ENCODE measurements around the gene RPL38. TPM values are rescaled to one million over a fixed set of nuclear protein-coding genes. Genes with fewer than 3 reads are reported as not detected.

RPL38 gene
- total and polyA plus RNA-seq, 12 donors, result 661 to 2,186 (median 739) TPM

GRCh38 chr17:74197801-74198200, 5.7 kb upstream of the RPL38 start:
- H3K27me3 ChIP-seq, result peaks cover 6 to 78% (median 55%) of the 10 kb centered on the region in 7 donors

GRCh38 chr17:74198694-74199093, 4.8 kb upstream of the RPL38 start:
- Histone ChIP-seq H3K4me1 (peaks cover 0 to 14% (median 1%) of the 10 kb centered on the region in 9 donors), H3K9me3 (no peaks in the 10 kb centered on the region), H3K36me3 (no peaks in the 10 kb centered on the region), H3K27ac (no peak overlapping the region), H3K4me3 (no peak overlapping the region), H3K27me3 (peaks cover 6 to 73% (median 55%) of the 10 kb centered on the region in 7 donors)
- intact Hi-C loops (cut with DNase I), result no loop called here
- DNase-seq, result no peak
- WGBS, 2 donors, result 76 to 80% methylated on average over 6 of the region's 6 CpGs
- no peak for ATAC-seq
- no peak for TF ChIP-seq CTCF (IDR thresholded peaks at IDR 0.05)

More at GRCh38 chr17:74197801-74198200, 5.7 kb upstream of the RPL38 start:
- no peak for TF ChIP-seq CTCF (IDR thresholded peaks at IDR 0.05)
- Histone ChIP-seq H3K4me1 (peaks cover 0 to 15% (median 0%) of the 10 kb centered on the region in 9 donors), H3K4me3 (no peak overlapping the region), H3K36me3 (no peaks in the 10 kb centered on the region), H3K27ac (no peak overlapping the region), H3K9me3 (no peaks in the 10 kb centered on the region)
- ATAC-seq (no peak), DNase-seq (no peak)
- intact Hi-C loops (cut with DNase I), result no loop called here
- 91 to 92% methylated on average over 2 of the region's 2 CpGs for WGBS, 2 donors

- ATAC-seq, result peak in 5 of 8 donors; percentile 42 to 62 (median 53)
- intact Hi-C loops (cut with DNase I), result loop anchor here in 2 of 10 donors (5.0 to 10.0 kb wide), 4 partner anchors 43 to 717 kb away; partner anchors contain the start of genes BTBD17 (in 1 of the 2) and NHERF1 (in 1 of the 2)
- Histone ChIP-seq H3K36me3 (peaks cover 0 to 2% (median 0%) of the 10 kb centered on the region in 9 donors), H3K9me3 (no peaks in the 10 kb centered on the region), H3K27ac (no peak overlapping the region), H3K4me1 (peaks cover 0 to 16% (median 9%) of the 10 kb centered on the region in 9 donors), H3K27me3 (peaks cover 6 to 66% (median 51%) of the 10 kb centered on the region in 7 donors), H3K4me3 (peak overlapping the region in 3 of 10 donors; percentile 1 to 14 (median 9))
- peak; percentile 45 to 66 for DNase-seq
- WGBS, 2 donors, result 23 to 24% methylated on average over 35 of the region's 35 CpGs
- TF ChIP-seq CTCF (IDR thresholded peaks at IDR 0.05), result peak; percentile 84 to 100 (median 96)
Observed at GRCh38 chr17:74199306-74200092, 4.0 kb upstream of the RPL38 start.

- H3K4me1 ChIP-seq, result peaks cover 5 to 22% (median 15%) of the 10 kb centered on the region in 9 donors
- ATAC-seq, result no peak
- intact Hi-C loops (cut with DNase I), result loop anchor here in 2 of 10 donors (5.0 to 10.0 kb wide), 4 partner anchors 42 to 718 kb away; partner anchors contain the start of genes BTBD17 (in 1 of the 2) and NHERF1 (in 1 of the 2)
- H3K4me3 ChIP-seq, result no peak overlapping the region
- TF ChIP-seq CTCF (IDR thresholded peaks at IDR 0.05), result no peak
- H3K36me3 ChIP-seq, result peaks cover 0 to 8% (median 0%) of the 10 kb centered on the region in 9 donors
- H3K27me3 ChIP-seq, result peaks cover 3 to 60% (median 45%) of the 10 kb centered on the region in 7 donors
- no peak overlapping the region for H3K27ac ChIP-seq
- H3K9me3 ChIP-seq, result no peaks in the 10 kb centered on the region
- WGBS, 2 donors, result 57 to 59% methylated on average over 10 of the region's 10 CpGs
- no peak for DNase-seq
Observed at GRCh38 chr17:74200112-74200511, 3.4 kb upstream of the RPL38 start.

All from heart right ventricle (tissue), 16 donors.